Measurements from ENCODE around the gene TBL3.

TBL3 gene

DNA sequence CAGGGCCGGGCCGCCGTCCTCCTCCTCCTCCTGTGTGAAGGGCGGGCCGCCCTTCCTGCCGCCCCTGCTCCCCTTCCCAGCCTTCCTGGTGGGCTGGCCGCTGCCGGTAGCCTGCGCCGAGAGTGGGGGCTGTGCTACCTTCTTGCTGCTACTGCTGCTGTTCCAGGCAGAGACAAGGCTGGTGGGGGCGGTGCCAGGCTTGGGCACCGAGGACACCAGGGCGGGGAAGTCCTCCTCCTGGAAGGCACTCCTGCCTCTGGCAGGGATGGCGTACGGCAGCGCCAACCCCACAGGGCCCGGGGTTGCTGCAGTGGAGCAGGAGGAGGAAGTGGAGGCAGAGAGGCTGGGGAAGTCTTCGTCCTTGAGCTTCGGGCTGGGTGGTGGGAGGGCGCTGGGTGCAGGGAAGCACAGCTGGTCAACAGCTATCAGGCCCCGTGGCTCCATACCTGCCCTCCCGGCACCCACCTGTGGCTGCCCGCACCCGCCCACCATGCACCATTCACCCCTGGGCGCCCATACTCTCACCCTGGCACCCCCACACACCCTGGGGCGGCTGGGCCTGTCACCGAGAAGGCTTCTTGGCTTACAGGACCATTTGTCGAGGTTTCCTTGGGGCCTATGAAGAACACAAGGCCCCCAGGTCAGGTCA is 28.1 kb downstream of the TBL3 start:
- H3K9ac ChIP-seq (ENCODE audit: low read depth, low read length), result no peak overlapping the region
- no peak overlapping the region for H3K27ac ChIP-seq (ENCODE audit: low read length)
- no peaks in the 10 kb centered on the region for H3K9me3 ChIP-seq (ENCODE audit: insufficient read depth, low read depth, low read length)
- peaks cover 66% of the 10 kb centered on the region for H3K36me3 ChIP-seq (ENCODE audit: insufficient read depth, low read depth, low read length)
- H3K4me1 ChIP-seq (ENCODE audit: insufficient read depth, low read length), result peaks cover 4% of the 10 kb centered on the region; the same call in 1 of the 2 replicates
- no peak overlapping the region for H3K4me3 ChIP-seq (ENCODE audit: low read length)
- H3K27me3 ChIP-seq (ENCODE audit: insufficient read depth, low read length), result no peaks in the 10 kb centered on the region

DNA sequence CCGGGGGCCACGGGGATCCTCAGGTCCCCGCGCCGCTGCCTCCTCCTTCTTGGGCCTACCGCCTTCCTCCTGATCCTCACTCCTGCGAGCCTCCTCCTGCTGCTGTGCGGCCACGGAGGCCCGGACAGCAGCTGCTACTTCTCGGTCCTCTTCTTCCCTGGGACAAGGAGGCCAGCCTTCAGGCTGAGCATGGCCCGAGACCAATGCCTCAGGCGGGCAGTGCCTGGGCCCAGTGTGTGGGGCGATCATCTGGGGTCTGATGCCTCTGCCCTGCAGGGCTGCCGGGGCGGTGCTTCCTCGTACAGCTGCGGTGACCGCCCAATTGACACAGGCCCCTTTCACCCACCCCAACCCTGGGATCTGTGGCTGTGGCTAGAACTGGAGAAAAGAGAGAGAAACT is 29.2 kb downstream of the TBL3 start:
- Histone ChIP-seq H3K4me3 (ENCODE audit: low read length) (no peak overlapping the region), H3K4me1 (ENCODE audit: insufficient read depth, low read length) (peaks cover 4% of the 10 kb centered on the region; the same call in 1 of the 2 replicates), H3K27ac (ENCODE audit: low read length) (no peak overlapping the region), H3K9ac (ENCODE audit: low read depth, low read length) (no peak overlapping the region), H3K9me3 (ENCODE audit: insufficient read depth, low read depth, low read length) (no peaks in the 10 kb centered on the region), H3K36me3 (ENCODE audit: insufficient read depth, low read depth, low read length) (peaks cover 66% of the 10 kb centered on the region), H3K27me3 (ENCODE audit: insufficient read depth, low read length) (no peaks in the 10 kb centered on the region)

DNA sequence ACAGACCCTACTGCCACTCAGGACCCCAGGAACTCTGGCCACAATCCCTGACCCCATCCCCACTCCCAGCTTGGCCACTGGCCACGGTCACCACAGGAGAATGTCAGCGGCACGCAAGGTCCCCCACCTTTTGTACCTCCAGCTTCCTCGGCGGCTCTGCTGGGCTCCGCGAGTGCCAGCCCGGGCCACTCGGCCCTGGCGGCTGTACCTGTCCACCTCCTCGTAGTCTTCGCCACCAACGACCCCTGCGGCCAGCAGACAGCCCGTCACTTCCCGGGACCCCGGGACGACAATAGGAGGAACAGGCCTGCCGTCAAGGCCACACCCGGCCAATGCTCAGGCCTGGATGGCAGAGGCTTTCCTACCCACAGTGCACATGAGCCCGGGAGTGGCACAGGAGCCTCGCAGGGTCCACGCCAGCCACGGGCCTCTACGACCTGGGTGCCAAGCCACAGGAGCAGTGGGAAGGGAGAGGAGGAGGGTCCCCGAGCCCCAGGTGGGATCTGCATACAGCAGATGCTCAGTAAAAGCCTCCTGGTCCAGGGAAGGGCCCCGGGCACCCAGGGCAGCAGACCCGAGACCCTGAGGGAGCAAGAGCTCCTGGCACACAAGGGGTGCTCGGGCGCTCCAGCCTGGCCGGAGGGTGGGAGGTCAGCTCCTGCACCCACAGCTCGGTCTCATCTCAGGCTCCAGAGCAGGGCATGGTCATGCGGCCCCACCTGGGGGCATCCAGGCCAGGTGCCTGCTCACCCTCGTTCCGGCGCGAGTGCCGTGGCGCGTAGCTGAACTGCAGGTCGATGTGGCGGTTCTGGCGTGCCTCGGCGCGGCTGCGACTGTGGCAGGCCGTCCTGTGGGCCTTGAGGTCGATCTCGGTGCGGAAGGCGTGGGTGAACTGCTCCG is 29.9 kb downstream of the TBL3 start:
- peaks cover 4% of the 10 kb centered on the region; the same call in 1 of the 2 replicates for H3K4me1 ChIP-seq (ENCODE audit: insufficient read depth, low read length)
- H3K9ac ChIP-seq (ENCODE audit: low read depth, low read length), result no peak overlapping the region
- peaks cover 64% of the 10 kb centered on the region for H3K36me3 ChIP-seq (ENCODE audit: insufficient read depth, low read depth, low read length)

DNA sequence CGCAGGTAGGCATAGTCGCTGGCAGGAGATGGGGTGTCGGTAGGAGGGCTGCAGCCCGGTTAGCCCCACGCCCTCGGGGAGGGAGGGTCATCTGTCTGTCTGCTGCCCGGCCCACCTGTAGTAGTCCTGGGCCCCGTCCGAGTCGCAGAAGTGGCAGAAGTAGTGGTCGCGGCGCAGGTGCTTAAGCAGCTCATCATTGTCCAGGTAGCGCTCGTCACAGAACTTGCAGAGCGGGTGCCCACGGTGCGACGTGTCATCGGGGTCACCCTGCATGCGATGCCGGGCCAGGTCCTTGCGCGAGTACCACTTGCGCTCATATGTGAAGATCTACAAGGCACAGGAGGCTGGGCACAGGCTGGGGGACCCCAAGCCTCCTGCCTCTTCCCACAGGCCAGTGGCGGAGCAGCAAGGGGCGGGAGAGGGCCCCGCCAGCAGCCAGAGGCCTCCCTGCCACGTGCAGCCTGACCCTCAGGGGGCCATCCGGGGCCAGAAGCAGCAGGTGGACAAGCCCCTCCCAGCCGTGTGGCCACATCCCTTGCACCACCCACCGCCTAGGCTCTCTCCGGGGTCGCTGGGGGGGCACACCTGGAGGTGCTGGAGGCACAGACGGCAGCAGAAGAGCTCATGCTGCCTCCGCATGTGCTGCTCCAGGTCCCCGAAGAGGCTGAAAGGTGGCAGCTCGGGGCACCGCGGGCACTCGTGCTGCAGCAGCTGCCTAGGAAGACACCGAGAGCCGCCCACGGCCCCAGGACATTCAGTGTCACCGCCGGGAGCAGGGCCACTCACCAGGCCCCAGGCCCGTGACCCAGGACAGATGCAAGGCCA is 30.8 kb downstream of the TBL3 start:
- Histone ChIP-seq H3K9me3 (ENCODE audit: insufficient read depth, low read depth, low read length) (no peaks in the 10 kb centered on the region), H3K36me3 (ENCODE audit: insufficient read depth, low read depth, low read length) (peaks cover 57% of the 10 kb centered on the region), H3K27me3 (ENCODE audit: insufficient read depth, low read length) (no peaks in the 10 kb centered on the region), H3K9ac (ENCODE audit: low read depth, low read length) (no peak overlapping the region), H3K27ac (ENCODE audit: low read length) (no peak overlapping the region), H3K4me1 (ENCODE audit: insufficient read depth, low read length) (peaks cover 4% of the 10 kb centered on the region), H3K4me3 (ENCODE audit: low read length) (no peak overlapping the region)

More for the DNA sequence above, 29.9 kb downstream of the TBL3 start:
- Histone ChIP-seq H3K27me3 (ENCODE audit: insufficient read depth, low read length) (no peaks in the 10 kb centered on the region), H3K27ac (ENCODE audit: low read length) (no peak overlapping the region), H3K4me3 (ENCODE audit: low read length) (no peak overlapping the region), H3K9me3 (ENCODE audit: insufficient read depth, low read depth, low read length) (no peaks in the 10 kb centered on the region)

DNA sequence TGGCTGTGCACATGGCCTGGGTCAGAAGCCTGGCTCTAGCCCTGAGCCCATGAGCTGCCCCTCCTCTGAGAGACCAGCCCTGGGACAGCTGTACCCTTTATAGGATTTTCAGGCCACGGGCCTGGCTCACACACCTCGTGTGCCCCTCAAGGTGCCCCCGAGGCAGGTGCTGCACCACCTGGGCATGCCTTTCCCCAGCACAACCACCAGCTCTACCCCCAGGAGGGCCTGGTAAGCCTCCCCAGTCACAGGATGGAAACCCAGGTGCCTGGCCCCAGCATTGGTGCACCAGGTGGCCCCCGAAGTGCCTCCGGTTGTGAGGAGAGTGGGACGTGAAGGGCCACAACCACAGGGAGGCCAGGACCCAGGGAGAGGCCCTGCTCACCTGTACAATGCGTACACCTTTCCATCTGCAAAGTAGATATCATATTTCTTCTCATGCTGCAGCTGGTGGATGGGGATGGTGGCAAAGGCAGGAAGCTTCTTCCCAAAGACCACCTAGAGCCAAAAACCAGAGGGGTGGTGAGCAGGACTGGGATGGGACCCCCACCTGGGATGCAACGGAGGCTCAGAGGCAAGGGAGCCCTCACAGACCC is 31.5 kb downstream of the TBL3 start:
- Histone ChIP-seq H3K27me3 (ENCODE audit: insufficient read depth, low read length) (no peaks in the 10 kb centered on the region), H3K36me3 (ENCODE audit: insufficient read depth, low read depth, low read length) (peaks cover 52% of the 10 kb centered on the region), H3K4me1 (ENCODE audit: insufficient read depth, low read length) (peaks cover 8% of the 10 kb centered on the region), H3K9me3 (ENCODE audit: insufficient read depth, low read depth, low read length) (no peaks in the 10 kb centered on the region), H3K27ac (ENCODE audit: low read length) (no peak overlapping the region), H3K9ac (ENCODE audit: low read depth, low read length) (no peak overlapping the region), H3K4me3 (ENCODE audit: low read length) (no peak overlapping the region)

DNA sequence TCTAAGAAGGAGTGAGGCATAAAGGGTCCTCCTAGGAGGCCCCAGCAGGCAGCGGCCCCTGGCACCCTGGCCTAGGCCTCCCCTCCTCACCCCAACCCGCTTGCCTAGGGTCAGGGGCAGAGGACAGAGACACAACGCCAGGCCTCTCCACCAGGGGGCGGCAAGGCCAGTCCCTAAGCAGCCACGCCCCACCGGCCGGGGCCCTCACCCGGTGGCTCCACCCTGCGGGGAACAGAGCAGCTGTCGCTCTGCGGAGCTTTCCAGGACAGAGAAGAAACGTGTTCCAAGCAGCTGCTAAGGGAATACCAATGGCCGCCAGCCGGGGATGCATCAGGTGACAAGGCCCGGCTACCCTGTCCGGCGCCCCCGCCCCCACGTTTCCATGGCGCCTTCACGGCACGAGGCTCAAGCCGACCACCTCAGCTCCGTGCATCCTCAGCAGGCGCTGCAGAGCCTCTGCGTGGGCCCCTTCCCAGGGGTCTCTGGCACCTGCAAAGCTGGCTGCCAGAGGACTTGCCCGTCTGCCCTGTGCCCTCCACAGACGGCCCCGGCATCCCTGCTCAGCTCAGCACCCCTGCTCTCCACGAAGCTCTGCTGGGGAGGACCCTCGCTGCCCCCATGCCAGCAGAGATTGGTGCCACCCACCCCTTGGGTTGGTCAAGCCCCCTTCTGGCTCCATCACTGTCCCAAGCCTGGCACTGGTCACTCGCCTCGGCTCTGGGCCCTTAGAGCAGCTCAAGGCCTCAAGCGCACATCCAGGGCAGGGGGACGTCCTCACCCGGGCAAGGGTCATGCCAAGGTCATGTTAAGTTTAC is 32.2 kb downstream of the TBL3 start:
- Histone ChIP-seq H3K9me3 (ENCODE audit: insufficient read depth, low read depth, low read length) (no peaks in the 10 kb centered on the region), H3K27ac (ENCODE audit: low read length) (peak overlapping the region; percentile 37), H3K36me3 (ENCODE audit: insufficient read depth, low read depth, low read length) (peaks cover 50% of the 10 kb centered on the region), H3K9ac (ENCODE audit: low read depth, low read length) (peak overlapping the region; percentile 61; the same call in 1 of the 2 replicates), H3K27me3 (ENCODE audit: insufficient read depth, low read length) (no peaks in the 10 kb centered on the region), H3K4me1 (ENCODE audit: insufficient read depth, low read length) (peaks cover 11% of the 10 kb centered on the region), H3K4me3 (ENCODE audit: low read length) (peak overlapping the region; percentile 36; the same call in 1 of the 2 replicates)

DNA sequence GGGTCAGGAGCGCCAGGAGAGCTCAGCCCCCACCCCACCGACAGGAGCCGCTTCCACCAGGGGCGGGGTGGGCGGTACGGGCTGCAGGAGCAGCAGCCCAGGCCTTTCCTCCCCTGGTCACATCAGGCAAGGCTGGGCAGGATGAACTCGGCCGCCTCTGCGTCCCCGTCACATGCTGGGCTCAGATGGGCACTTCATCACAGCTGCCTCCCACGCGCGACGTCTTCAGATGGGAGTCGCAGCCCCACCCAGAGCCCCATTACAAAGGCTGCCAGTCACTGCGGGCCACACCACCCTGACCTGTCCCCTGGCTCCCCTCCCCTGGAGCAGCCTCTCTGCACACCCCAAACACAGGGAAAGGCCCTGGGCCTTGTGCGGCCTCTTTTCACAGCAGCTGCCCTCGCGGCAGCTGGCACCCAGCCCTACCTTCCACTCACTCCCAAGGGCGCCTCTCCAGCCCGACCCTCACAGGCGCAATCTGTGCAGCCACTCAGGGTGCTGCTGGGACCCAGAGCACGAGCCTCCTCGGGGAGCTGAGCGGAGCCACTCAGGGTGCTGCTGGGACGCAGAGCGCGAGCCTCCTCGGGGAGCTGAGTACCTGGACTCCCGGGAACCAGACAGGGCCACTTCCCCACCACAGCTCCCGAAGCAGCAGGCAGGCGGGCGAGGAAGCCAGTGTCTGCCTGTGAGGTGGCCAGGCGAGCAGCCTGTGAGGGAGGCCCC is 33.1 kb downstream of the TBL3 start:
- no peak overlapping the region for H3K27ac ChIP-seq (ENCODE audit: low read length)
- no peak overlapping the region; the same call in 1 of the 2 replicates for H3K9ac ChIP-seq (ENCODE audit: low read depth, low read length)
- peaks cover 11% of the 10 kb centered on the region for H3K4me1 ChIP-seq (ENCODE audit: insufficient read depth, low read length)
- H3K36me3 ChIP-seq (ENCODE audit: insufficient read depth, low read depth, low read length), result peaks cover 40% of the 10 kb centered on the region
- H3K4me3 ChIP-seq (ENCODE audit: low read length), result no peak overlapping the region
- H3K9me3 ChIP-seq (ENCODE audit: insufficient read depth, low read depth, low read length), result no peaks in the 10 kb centered on the region
- no peaks in the 10 kb centered on the region for H3K27me3 ChIP-seq (ENCODE audit: insufficient read depth, low read length)

DNA sequence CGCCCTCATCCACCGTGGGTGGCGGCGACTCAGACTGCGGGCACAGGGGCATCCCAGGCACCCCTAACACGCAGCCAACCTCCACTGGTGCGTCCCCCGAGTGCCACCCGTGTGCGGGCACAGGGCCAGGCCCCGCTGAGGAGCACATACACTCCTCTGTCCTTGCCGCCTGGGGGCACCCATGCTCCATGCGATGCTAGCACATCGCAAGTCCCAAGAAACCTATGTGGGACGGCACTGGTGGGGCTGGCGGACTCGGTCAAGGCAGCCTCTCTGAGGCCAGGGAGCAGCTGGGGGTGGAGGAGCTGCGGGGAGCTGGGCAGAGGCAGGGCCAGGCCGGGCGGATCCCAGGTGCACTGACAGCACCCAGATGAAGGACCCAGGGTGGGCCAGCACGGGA is 33.8 kb downstream of the TBL3 start:
- H3K9me3 ChIP-seq (ENCODE audit: insufficient read depth, low read depth, low read length), result no peaks in the 10 kb centered on the region
- H3K4me3 ChIP-seq (ENCODE audit: low read length), result no peak overlapping the region
- no peaks in the 10 kb centered on the region for H3K27me3 ChIP-seq (ENCODE audit: insufficient read depth, low read length)
- H3K4me1 ChIP-seq (ENCODE audit: insufficient read depth, low read length), result peaks cover 14% of the 10 kb centered on the region
- H3K36me3 ChIP-seq (ENCODE audit: insufficient read depth, low read depth, low read length), result peaks cover 34% of the 10 kb centered on the region
- no peak overlapping the region for H3K9ac ChIP-seq (ENCODE audit: low read depth, low read length)
- H3K27ac ChIP-seq (ENCODE audit: low read length), result no peak overlapping the region

DNA sequence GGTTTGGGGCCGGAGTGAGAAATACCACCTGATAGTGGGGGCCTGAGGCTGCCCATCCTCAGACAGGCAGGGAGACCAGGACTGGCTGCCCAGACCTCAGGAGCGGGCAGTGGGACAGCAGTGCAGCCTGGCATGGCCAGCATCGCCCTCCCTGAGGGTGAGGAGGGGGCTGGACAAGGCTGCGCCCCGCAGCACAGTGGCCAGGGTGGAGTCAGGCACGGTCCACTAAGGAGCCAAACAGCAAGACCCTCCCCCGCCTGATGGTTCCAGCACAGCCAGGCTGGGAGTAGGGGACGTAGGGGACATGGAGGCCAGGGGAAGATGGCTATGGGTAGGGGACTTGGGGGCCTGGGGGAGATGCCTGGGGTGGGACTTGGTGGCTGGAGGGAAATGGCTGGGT is 34.5 kb downstream of the TBL3 start:
- H3K27me3 ChIP-seq (ENCODE audit: insufficient read depth, low read length), result no peaks in the 10 kb centered on the region
- H3K4me1 ChIP-seq (ENCODE audit: insufficient read depth, low read length), result peaks cover 14% of the 10 kb centered on the region
- H3K9me3 ChIP-seq (ENCODE audit: insufficient read depth, low read depth, low read length), result no peaks in the 10 kb centered on the region
- no peak overlapping the region for H3K27ac ChIP-seq (ENCODE audit: low read length)
- H3K9ac ChIP-seq (ENCODE audit: low read depth, low read length), result no peak overlapping the region
- H3K4me3 ChIP-seq (ENCODE audit: low read length), result no peak overlapping the region
- H3K36me3 ChIP-seq (ENCODE audit: insufficient read depth, low read depth, low read length), result peaks cover 27% of the 10 kb centered on the region

DNA sequence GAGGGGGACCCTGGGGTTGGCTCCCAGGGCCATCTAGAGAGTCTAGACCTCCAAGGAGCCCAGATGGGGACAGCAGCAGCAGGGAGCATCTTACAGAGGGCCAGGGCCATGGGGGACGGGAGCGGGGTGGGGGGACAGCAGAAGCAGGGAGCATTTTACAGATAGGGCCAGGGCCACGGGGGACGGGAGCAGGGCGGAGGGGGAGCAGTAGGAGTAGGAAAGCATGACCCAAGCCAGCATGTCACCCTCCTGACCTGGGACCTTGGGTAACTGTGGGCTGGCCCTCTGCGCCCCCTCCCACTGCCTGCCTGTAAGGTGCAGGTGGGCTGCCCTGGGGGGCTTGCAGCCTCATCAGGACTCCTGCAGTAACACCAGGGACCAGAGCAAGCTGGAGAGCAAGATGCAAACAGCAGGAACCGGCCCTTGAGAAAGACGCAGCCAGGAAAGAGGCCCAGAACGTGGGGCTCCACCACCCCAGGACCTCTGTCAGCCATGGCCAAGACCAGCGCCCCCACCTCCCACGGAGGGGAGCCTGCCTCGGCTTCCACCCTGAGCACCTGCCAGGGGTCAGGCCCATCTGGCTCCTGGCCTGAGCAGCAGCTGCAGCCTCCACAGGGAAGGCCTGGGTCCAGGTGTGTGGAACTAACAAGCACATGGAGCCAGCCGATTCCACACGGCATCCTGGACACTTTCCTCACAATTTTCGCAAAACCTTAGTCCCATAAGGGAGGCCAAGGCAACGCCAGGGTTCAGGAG is 35.4 kb downstream of the TBL3 start:
- Histone ChIP-seq H3K27me3 (ENCODE audit: insufficient read depth, low read length) (no peaks in the 10 kb centered on the region), H3K4me3 (ENCODE audit: low read length) (no peak overlapping the region), H3K36me3 (ENCODE audit: insufficient read depth, low read depth, low read length) (peaks cover 17% of the 10 kb centered on the region), H3K27ac (ENCODE audit: low read length) (no peak overlapping the region), H3K9ac (ENCODE audit: low read depth, low read length) (no peak overlapping the region; the same call in 1 of the 2 replicates), H3K9me3 (ENCODE audit: insufficient read depth, low read depth, low read length) (no peaks in the 10 kb centered on the region), H3K4me1 (ENCODE audit: insufficient read depth, low read length) (peaks cover 14% of the 10 kb centered on the region)

Data from iPS-20b (cell line).